OCI-LY7 (cell line): Measurements from ENCODE around the gene DGLUCY.

Experiments
- EZH2phosphoT487 ChIP-seq: fragments of 200-600 bp; sonication (generic); IDR thresholded peaks from 2 replicates; pipeline ENCODE4 v1.6.1; 2018; ENCODE audit warnings: low read depth, borderline replicate concordance, mild to moderate bottlenecking, mixed run types, antibody characterized with exemption, low read length, moderate library complexity, mixed read lengths
- TF ChIP-seq, protein P1 (sequence below): fragments of 200-600 bp; sonication (generic); conservative IDR thresholded peaks from 2 replicates; pipeline ENCODE4 v1.5.1; 2014; ENCODE audit warnings: mild to moderate bottlenecking, antibody characterized with exemption, low read length, moderate library complexity, mixed read lengths

DNA sequence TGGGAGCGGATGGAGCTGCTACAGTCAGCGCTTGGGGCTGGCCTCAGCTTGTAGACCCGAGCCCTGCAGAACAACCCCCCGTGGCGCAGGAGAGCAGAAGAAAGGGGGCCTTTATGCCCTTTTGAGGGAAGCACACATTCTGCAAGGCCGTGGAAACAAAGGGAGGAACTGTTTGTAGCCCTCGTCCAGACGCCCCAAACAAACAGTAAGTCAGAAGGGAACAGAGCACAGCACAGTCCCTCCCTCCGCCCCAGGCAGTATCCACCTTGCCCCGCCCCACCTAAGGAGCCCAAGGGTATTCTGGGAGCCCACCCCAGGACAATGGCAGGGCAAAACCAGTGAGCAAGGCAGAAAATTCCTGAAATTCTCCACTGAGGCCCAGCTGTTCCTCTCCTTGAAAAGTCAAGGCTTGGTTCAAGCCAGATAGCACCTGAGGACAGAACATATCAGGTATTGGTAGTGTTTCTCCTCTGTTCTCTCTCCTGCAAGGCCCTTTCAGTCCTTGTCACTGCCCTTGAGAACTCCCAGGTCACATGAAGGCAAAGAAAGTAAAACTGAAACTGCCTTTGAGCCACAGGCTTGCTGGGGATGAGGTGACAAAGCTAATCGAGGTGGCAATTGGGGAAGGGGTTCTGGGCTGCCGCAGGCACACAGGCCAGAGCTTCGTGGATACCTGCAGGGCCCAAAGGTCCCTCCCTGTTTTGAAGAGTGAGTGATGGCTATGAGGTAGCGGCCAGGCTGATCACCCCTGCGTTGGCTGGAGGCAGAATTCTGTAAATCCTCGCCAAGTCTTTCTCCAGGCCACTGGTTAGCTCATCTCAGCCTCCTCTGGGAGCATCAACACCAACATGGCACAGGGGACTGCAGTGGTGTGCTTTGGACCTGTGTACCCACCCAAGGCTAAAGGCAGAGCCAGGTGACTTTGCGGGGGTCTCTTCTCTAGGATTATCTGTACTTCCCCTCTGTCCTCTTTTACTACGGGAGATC lies 499 bp downstream of the DGLUCY start:
- TF ChIP-seq, protein P1, sequence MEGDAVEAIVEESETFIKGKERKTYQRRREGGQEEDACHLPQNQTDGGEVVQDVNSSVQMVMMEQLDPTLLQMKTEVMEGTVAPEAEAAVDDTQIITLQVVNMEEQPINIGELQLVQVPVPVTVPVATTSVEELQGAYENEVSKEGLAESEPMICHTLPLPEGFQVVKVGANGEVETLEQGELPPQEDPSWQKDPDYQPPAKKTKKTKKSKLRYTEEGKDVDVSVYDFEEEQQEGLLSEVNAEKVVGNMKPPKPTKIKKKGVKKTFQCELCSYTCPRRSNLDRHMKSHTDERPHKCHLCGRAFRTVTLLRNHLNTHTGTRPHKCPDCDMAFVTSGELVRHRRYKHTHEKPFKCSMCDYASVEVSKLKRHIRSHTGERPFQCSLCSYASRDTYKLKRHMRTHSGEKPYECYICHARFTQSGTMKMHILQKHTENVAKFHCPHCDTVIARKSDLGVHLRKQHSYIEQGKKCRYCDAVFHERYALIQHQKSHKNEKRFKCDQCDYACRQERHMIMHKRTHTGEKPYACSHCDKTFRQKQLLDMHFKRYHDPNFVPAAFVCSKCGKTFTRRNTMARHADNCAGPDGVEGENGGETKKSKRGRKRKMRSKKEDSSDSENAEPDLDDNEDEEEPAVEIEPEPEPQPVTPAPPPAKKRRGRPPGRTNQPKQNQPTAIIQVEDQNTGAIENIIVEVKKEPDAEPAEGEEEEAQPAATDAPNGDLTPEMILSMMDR, result no peak
- no peak for TF ChIP-seq EZH2phosphoT487
